ENCODE measurements around the gene AVPI1.
A peak's percentile ranks its signal among the peaks of the same experiment; 100 is the strongest.

DNA sequence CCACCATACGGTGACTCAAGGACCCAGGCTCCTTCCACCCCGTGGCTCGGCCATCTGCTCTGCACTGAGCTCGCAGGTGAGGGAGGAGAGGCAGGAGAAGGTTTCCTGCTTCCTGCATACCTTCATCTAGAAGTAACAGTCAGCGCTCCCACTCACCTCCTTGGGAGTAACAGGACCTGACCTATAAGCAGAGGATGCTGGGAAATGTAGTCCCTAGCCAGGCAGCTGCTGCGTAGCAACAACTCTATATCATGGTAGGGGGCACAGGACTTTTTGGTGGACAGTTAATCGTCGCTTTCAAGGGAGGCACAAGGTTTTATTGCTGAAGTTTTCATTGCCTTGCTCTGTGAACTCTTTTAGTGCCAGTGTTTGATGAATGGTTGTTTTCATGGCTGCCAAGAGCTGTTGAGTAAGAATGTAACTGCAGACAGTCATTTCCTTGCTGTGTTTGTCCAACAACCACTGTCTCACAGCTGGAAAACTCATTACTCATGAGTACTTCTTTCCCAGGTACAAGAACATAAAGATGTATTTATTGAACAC, 39.7 kb upstream of the AVPI1 start:
- no peak for TF ChIP-seq POLR2A (IDR thresholded peaks at IDR 0.05; ENCODE audit: low read depth, low read length)
- TF ChIP-seq, protein P1, sequence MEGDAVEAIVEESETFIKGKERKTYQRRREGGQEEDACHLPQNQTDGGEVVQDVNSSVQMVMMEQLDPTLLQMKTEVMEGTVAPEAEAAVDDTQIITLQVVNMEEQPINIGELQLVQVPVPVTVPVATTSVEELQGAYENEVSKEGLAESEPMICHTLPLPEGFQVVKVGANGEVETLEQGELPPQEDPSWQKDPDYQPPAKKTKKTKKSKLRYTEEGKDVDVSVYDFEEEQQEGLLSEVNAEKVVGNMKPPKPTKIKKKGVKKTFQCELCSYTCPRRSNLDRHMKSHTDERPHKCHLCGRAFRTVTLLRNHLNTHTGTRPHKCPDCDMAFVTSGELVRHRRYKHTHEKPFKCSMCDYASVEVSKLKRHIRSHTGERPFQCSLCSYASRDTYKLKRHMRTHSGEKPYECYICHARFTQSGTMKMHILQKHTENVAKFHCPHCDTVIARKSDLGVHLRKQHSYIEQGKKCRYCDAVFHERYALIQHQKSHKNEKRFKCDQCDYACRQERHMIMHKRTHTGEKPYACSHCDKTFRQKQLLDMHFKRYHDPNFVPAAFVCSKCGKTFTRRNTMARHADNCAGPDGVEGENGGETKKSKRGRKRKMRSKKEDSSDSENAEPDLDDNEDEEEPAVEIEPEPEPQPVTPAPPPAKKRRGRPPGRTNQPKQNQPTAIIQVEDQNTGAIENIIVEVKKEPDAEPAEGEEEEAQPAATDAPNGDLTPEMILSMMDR (IDR thresholded peaks at IDR 0.05; ENCODE audit: extremely low read depth in 1 of 2, insufficient read depth in 1 of 2, low read depth in 1 of 2, low read length in 2 of 2) = no peak
- TF ChIP-seq MAX (IDR thresholded peaks at IDR 0.05; ENCODE audit: insufficient read depth, insufficient read length) = no peak
- TF ChIP-seq EZH2 (IDR thresholded peaks at IDR 0.05; ENCODE audit: borderline replicate concordance, low read depth, low read length, severe bottlenecking) = no peak
- TF ChIP-seq POLR2AphosphoS5 (IDR thresholded peaks at IDR 0.05; ENCODE audit: insufficient read depth, low read depth, low read length) = peak; percentile 58
- peak; percentile 62 for TF ChIP-seq JUN (IDR thresholded peaks at IDR 0.05; ENCODE audit: borderline replicate concordance, insufficient read depth, insufficient read length, low read depth)

All from endothelial cell of umbilical vein (primary cell).